H1 (cell line): ENCODE measurements around the gene ASTL. TPM values are rescaled to one million over a fixed set of nuclear protein-coding genes. Genes with fewer than 3 reads are reported as not detected.
A peak's percentile ranks its signal among the peaks of the same experiment; 100 is the strongest.

Source experiments
- CTCF ChIA-PET: fragments of 300-600 bp; sonication (Branson Sonifier 250); formaldehyde crosslinking; loops from one replicate; lab custom pipeline; 2021; ENCODE audit not compliant: partially characterized antibody; lab: Charles Lee
- POLR2A ChIA-PET: fragments of 300-600 bp; sonication (Branson Sonifier 250); formaldehyde crosslinking; loops from one replicate; lab custom pipeline; 2021; ENCODE audit warnings: inconsistent platforms; ENCODE audit not compliant: partially characterized antibody; lab: Charles Lee
- DNase-seq, 2 experiments: peaks; one replicate each; pipeline versions ENCODE4 v3.0.0 to v3.0.0-alpha.2; 2010 to 2022; ENCODE audit warnings: low spot score in 2 of 2, low read depth in 1 of 2, mixed read lengths in 1 of 2
- FAIRE-seq: peaks from 2 replicates; lab custom pipeline; 2011; peaks lifted over from hg19 to GRCh38; lab: Jason Lieb, UNC
- H2AFZ ChIP-seq: 2 replicates; pipeline ENCODE4 v1.8.1; 2012; ENCODE audit warnings: low read length, inconsistent platforms
- H2AK5ac ChIP-seq: 2 replicates; pipeline ENCODE4 v1.6.1; 2013; ENCODE audit warnings: low read depth, low read length
- H2BK120ac ChIP-seq: replicated peaks from 2 replicates; pipeline ENCODE3; 2013; ENCODE audit warnings: low read depth, low read length, inconsistent platforms
- H2BK12ac ChIP-seq: 2 replicates; pipeline ENCODE4 v1.6.1; 2013; ENCODE audit warnings: low read depth, low read length
- H2BK15ac ChIP-seq: 2 replicates; pipeline ENCODE4 v1.6.1; 2013; ENCODE audit warnings: low read length
- H2BK20ac ChIP-seq: 2 replicates; pipeline ENCODE4 v1.6.1; 2013; ENCODE audit warnings: low read length
- H2BK5ac ChIP-seq: 2 replicates; pipeline ENCODE4 v1.6.1; 2013; ENCODE audit warnings: low read depth, low read length
- H3K14ac ChIP-seq: 2 replicates; pipeline ENCODE4 v1.6.1; 2013; ENCODE audit warnings: inconsistent platforms; ENCODE audit not compliant: insufficient read length
- H3K18ac ChIP-seq: 2 replicates; pipeline ENCODE4 v1.6.1; 2013; ENCODE audit warnings: low read length; ENCODE audit errors: extremely low read depth
- H3K23ac ChIP-seq: 2 replicates; pipeline ENCODE4 v1.6.1; 2013; ENCODE audit warnings: inconsistent platforms; ENCODE audit not compliant: insufficient read length
- H3K23me2 ChIP-seq: 2 replicates; pipeline ENCODE4 v1.6.1; 2013; ENCODE audit warnings: low read depth, low read length
- H3K27ac ChIP-seq: 2 replicates; pipeline ENCODE4 v1.6.1; 2011; ENCODE audit warnings: low read depth, low read length, inconsistent platforms
- H3K27me3 ChIP-seq, 4 experiments: replicated peaks in 1 of 4; 1 replicate in 1 of 4; 2 replicates in 3 of 4; pipeline versions ENCODE4 v1.6.1 to v1.8.1; 2011 to 2013; ENCODE audit warnings: low read length in 3 of 4, mild to moderate bottlenecking in 3 of 4, inconsistent platforms in 2 of 4, mixed read lengths in 2 of 4, moderate library complexity in 1 of 4; ENCODE audit not compliant: control insufficient read depth in 3 of 4, insufficient read depth in 3 of 4; ENCODE audit errors: extremely low read depth in 1 of 4
- H3K36me3 ChIP-seq, 4 experiments: 2 replicates each; pipeline versions ENCODE4 v1.6.1 to v1.8.1; 2011 to 2013; ENCODE audit warnings: mild to moderate bottlenecking in 4 of 4, low read length in 3 of 4, moderate library complexity in 2 of 4, control low read depth in 1 of 4, inconsistent platforms in 1 of 4; ENCODE audit not compliant: insufficient read depth in 4 of 4, control insufficient read depth in 2 of 4
- H3K4ac ChIP-seq: replicated peaks from 2 replicates; pipeline ENCODE3; 2013; ENCODE audit warnings: low read length, low read depth, mixed read lengths, inconsistent platforms; ENCODE audit not compliant: insufficient read length
- H3K4me1 ChIP-seq, 4 experiments: replicated peaks in 1 of 4; 1 replicate in 1 of 4; 2 replicates in 3 of 4; pipeline versions ENCODE4 v1.6.1 to v1.8.1; 2011 to 2013; ENCODE audit warnings: low read length in 3 of 4, inconsistent platforms in 2 of 4, mixed read lengths in 1 of 4; ENCODE audit not compliant: insufficient read depth in 4 of 4, control insufficient read depth in 3 of 4
- H3K4me2 ChIP-seq, 2 experiments: 2 replicates each; pipeline versions ENCODE4 v1.6.1 to v1.8.1; 2011 to 2013; ENCODE audit warnings: low read depth in 2 of 2, low read length in 2 of 2, control low read depth in 1 of 2, inconsistent platforms in 1 of 2, mild to moderate bottlenecking in 1 of 2; ENCODE audit not compliant: insufficient read depth in 1 of 2
- H3K4me3 ChIP-seq, 4 experiments: fragments of 200-600, 300-600 bp in 1 of 4; sonication (generic), shearing (Covaris generic), sonication (Bioruptor Twin) in 1 of 4; 2 replicates each; pipeline versions ENCODE4 v1.5.1 to v1.8.1; 2011 to 2016; ENCODE audit warnings: low read length in 4 of 4, low read depth in 3 of 4, control low read depth in 2 of 4, inconsistent platforms in 2 of 4, mild to moderate bottlenecking in 2 of 4, mixed read lengths in 1 of 4, moderate library complexity in 1 of 4; ENCODE audit not compliant: insufficient read depth in 2 of 4; ENCODE audit errors: extremely low read depth in 1 of 4
- H3K56ac ChIP-seq: replicated peaks from 2 replicates; pipeline ENCODE3; 2013; ENCODE audit warnings: low read depth, mild to moderate bottlenecking, mixed read lengths, low read length, inconsistent platforms; ENCODE audit not compliant: insufficient read length
- H3K79me1 ChIP-seq: 2 replicates; pipeline ENCODE4 v1.6.1; 2013; ENCODE audit warnings: low read depth, low read length, control low read depth
- H3K79me2 ChIP-seq, 2 experiments: 2 replicates each; pipeline versions ENCODE4 v1.6.1 to v1.8.1; 2012 to 2013; ENCODE audit warnings: low read length in 2 of 2, mild to moderate bottlenecking in 2 of 2, inconsistent platforms in 1 of 2; ENCODE audit not compliant: insufficient read depth in 2 of 2, control insufficient read depth in 1 of 2
- H3K9ac ChIP-seq, 4 experiments: replicated peaks in 1 of 4; 1 replicate in 1 of 4; 2 replicates in 3 of 4; pipeline versions ENCODE4 v1.6.1 to v1.8.1; 2011 to 2013; ENCODE audit warnings: low read depth in 3 of 4, low read length in 3 of 4, control low read depth in 2 of 4, mild to moderate bottlenecking in 2 of 4, moderate library complexity in 2 of 4, inconsistent platforms in 1 of 4; ENCODE audit errors: extremely low read depth in 1 of 4
- H3K9me3 ChIP-seq, 2 experiments: 2 replicates each; pipeline versions ENCODE4 v1.6.1 to v1.8.1; 2012 to 2013; ENCODE audit warnings: mild to moderate bottlenecking in 2 of 2, moderate library complexity in 2 of 2, control low read depth in 1 of 2, inconsistent platforms in 1 of 2, low read depth in 1 of 2, low read length in 1 of 2, mixed read lengths in 1 of 2; ENCODE audit not compliant: insufficient read depth in 2 of 2
- H4K20me1 ChIP-seq, 2 experiments: replicated peaks in 1 of 2; 2 replicates each; pipeline versions ENCODE3 to v1.8.1; 2011 to 2013; ENCODE audit warnings: inconsistent platforms in 2 of 2, low read length in 2 of 2, mild to moderate bottlenecking in 1 of 2; ENCODE audit not compliant: insufficient read depth in 2 of 2, control insufficient read depth in 1 of 2
- H4K5ac ChIP-seq: 2 replicates; pipeline ENCODE4 v1.6.1; 2013; ENCODE audit warnings: low read length, low read depth, mixed read lengths, inconsistent platforms; ENCODE audit not compliant: insufficient read length
- H4K8ac ChIP-seq: 2 replicates; pipeline ENCODE4 v1.8.0; 2013; ENCODE audit warnings: mild to moderate bottlenecking, moderate library complexity, low read length, inconsistent platforms; ENCODE audit not compliant: insufficient read depth; ENCODE audit errors: extremely low read depth
- H4K91ac ChIP-seq: replicated peaks from 2 replicates; pipeline ENCODE3; 2013; ENCODE audit warnings: low read length, mixed read lengths, inconsistent platforms; ENCODE audit not compliant: insufficient read length
- BACH1 ChIP-seq: IDR thresholded peaks from 2 replicates; pipeline ENCODE4 v1.6.1; 2012; ENCODE audit warnings: low read length, improper control_type of control experiment
- JUN ChIP-seq: IDR thresholded peaks from 2 replicates; pipeline ENCODE4 v1.6.1; 2011; ENCODE audit warnings: low read depth, mild to moderate bottlenecking, improper control_type of control experiment, low read length
- KDM5A ChIP-seq: fragments of 200-600 bp; IDR thresholded peaks from 2 replicates; pipeline ENCODE4 v1.7.1; 2012; ENCODE audit warnings: mild to moderate bottlenecking, low read length, inconsistent platforms, mixed read lengths
- SIRT6 ChIP-seq: IDR thresholded peaks from one replicate; pipeline ENCODE4 v1.7.1; 2012; ENCODE audit warnings: low read length, inconsistent platforms
- TCF12 ChIP-seq: IDR thresholded peaks from 2 replicates; pipeline ENCODE4 v1.6.1; 2011; ENCODE audit warnings: low read depth, mild to moderate bottlenecking, low read length
- WGBS, 2 experiments: shearing (Covaris generic) in 1 of 2; methylation state at CpG; one replicate each; pipeline versions ENCODE4 v1.1.6 to v1.1.7; 2013 to 2015; ENCODE audit warnings: low lambda C conversion rate in 2 of 2, mixed read lengths in 2 of 2, inconsistent platforms in 1 of 2, low coverage in 1 of 2, missing lambda C conversion rate in 1 of 2; ENCODE audit not compliant: insufficient replicate concordance in 2 of 2, insufficient coverage in 1 of 2, insufficient read length in 1 of 2; ENCODE audit errors: extremely low coverage in 1 of 2, missing lambda C conversion rate in 1 of 2; 5-methylcytosine and 5-hydroxymethylcytosine counted together
- polyA plus RNA-seq, 7 experiments: library from polyadenylated mRNA; depleted of rRNA in 3 of 7; stranded (reverse) in 5 of 7; unstranded in 2 of 7; fragments of >200 nt in 5 of 7; fragments of 200-250 nt in 2 of 7; gene quantifications; 1 replicate in 5 of 7; 2 replicates in 1 of 7; 4 replicates in 1 of 7; pipeline versions ENCODE4 v1.2.1 to v1.2.3, GENCODE V29; 2011 to 2013; ENCODE audit warnings: missing spikeins in 2 of 7, mixed read lengths in 2 of 7
- total RNA-seq: library from RNA; stranded (reverse); fragmentation: NEBNext Ultra II Directional; extraction: Animal tissue kit (Norgen Biotek cat#: 25700); gene quantifications from 2 replicates; pipeline ENCODE4 v1.2.1, GENCODE V29; 2021

ASTL gene
- total and polyA plus RNA-seq, 2 of the 8 experiments (the other 6 are each of a cell fraction or from before 2014, with no cell fraction given): 0.60 to 1.4 TPM

DNA sequence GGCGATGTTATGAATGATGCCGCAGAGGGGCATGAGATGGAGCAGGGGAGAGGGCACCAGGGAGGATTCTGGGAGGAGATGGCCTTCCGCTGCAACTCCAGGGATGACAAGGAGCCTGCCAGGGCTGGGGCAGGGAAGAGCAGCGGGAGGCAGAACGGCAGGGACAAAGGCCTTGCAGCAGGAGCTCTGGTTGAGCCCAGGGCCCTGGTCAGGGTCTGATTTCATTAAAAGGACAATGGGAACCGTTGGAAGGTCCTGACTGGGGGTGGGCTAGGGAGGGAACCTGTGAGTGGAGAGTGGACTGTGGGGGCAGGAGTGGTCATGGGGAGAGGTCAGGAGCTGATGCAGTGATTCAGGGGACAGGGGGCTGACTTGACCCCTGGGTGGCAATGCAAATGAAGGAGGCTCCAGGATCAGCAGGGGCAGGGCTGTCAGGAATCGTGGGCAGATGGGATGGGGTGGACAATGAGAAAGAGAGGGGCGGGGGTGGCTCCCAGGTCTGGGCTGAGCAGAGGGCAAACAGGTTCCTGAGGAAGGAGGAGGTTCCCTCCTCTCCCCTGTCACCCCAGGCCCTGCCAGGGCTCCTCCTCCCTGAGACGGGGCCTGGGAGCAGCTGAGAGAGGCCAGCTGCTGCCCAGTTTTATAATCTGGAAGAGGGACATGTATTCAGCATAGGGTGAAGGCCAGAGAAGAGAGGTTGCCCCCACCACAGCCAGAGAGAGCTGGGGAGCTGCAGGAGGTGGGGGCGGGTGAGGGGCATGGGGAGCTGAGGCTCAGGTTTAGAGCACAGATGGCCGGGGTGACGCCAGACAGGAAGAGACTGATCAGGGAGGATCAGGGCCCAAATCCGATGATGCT, 14.2 kb upstream of the ASTL start:
- peak overlapping the region; percentile 44; the same call in 1 of the 2 replicates for H3K27ac ChIP-seq
- ChIA-PET POLR2A (interaction anchor here (1.1 to 1.3 kb wide), 2 partner anchors 22 to 55 kb away, joined by 3 to 4 read pairs; no protein-coding TSS in a partner anchor), CTCF (interaction anchor here (1.7 to 10.1 kb wide), 4 partner anchors 11 to 35 kb away, joined by 7 to 98 read pairs (median 30); partner anchors contain the start of genes ADRA2B and ASTL)

More for the DNA sequence above, 14.2 kb upstream of the ASTL start:
- H4K5ac ChIP-seq: no peak overlapping the region
- H3K14ac ChIP-seq: no peak overlapping the region
- no peaks in the 10 kb centered on the region for H3K79me2 ChIP-seq
- peaks cover 0 to 31% (median 19%) of the 10 kb centered on the region in 4 experiments; a peak in 6 of 7 replicates for H3K4me1 ChIP-seq
- H4K91ac ChIP-seq: peak overlapping the region; percentile 94
- H3K4ac ChIP-seq: peak overlapping the region; percentile 57
- H3K79me1 ChIP-seq: no peaks in the 10 kb centered on the region
- 0 out of 2 replicates have a peak overlapping the region, but pooled peaks have one; percentile 87 for H2BK12ac ChIP-seq
- H3K56ac ChIP-seq: no peak overlapping the region
- H2BK120ac ChIP-seq: no peak overlapping the region
- no peak overlapping the region for H3K4me3 ChIP-seq
- no peak overlapping the region; a peak in 1 of 7 replicates for H3K9ac ChIP-seq
- no peaks in the 10 kb centered on the region for H4K20me1 ChIP-seq
- peak overlapping the region in 1 of 2 experiments; percentile 0; a peak in 1 of 4 replicates for H3K4me2 ChIP-seq
- TF ChIP-seq SIRT6 (no peak), KDM5A (no peak), BACH1 (no peak), JUN (no peak), TCF12 (no peak)
- TF ChIP-seq, all 59 proteins: peak for 0
- no peak overlapping the region for H4K8ac ChIP-seq
- 73% methylated on average over 8 of the region's 13 CpGs; no CpG with 5 or more reads in 1 of the 2 experiments for WGBS, 2 experiments
- H3K27me3 ChIP-seq: no peaks in the 10 kb centered on the region; a peak in 1 of 7 replicates
- no peak overlapping the region for H3K23ac ChIP-seq
- DNase-seq (no peak), FAIRE-seq (no peak)
- H3K36me3 ChIP-seq: no peaks in the 10 kb centered on the region
- 0 out of 2 replicates have a peak overlapping the region, but pooled peaks have one; percentile 82 for H2AK5ac ChIP-seq
- peak overlapping the region; percentile 72; the same call in 1 of the 2 replicates for H2BK20ac ChIP-seq
- no peak overlapping the region for H2BK15ac ChIP-seq
- peak overlapping the region; percentile 68 for H2BK5ac ChIP-seq
- no peaks in the 10 kb centered on the region for H3K9me3 ChIP-seq
- H3K23me2 ChIP-seq: peaks cover 2% of the 10 kb centered on the region; the same call in 1 of the 2 replicates
- H3K18ac ChIP-seq: peak overlapping the region; percentile 71
- H2AFZ ChIP-seq: no peak overlapping the region
